ENCODE results near the gene PDE4A.
"Not testable (repeated sequence)": the region's sequence is repeated elsewhere in the genome, so short reads cannot be mapped to it uniquely, and the experiment has no call there.

PDE4A gene

GRCh38 chr19:10424011-10424637, 3.8 kb downstream of the PDE4A start:
- peak; percentile 59 for DNase-seq (ENCODE audit: low spot score)

DNA sequence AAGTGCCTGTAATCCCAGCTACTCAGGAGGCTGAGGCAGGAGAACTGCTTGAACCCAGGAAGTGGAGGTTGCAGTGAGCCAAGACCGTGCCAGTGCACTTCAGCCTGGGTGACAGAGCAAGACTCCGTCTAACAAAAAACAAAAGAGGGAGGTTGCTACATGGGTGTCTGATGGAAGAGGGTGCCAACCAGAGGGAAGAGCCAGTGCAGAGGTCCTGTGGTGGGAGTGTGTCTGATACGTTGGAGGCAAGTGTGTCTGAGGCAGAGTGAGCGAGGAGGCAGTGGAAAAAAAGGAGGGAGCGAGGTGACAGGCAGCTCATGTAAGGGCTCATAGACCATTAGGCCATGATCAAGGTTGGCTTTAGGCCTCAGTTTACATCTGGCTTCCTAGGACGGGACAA, 6.8 kb downstream of the PDE4A start:
- DNase-seq (ENCODE audit: low spot score): no peak

GRCh38 chr19:10428996-10429381, 8.7 kb downstream of the PDE4A start:
- DNase-seq (ENCODE audit: low spot score): no peak

DNA sequence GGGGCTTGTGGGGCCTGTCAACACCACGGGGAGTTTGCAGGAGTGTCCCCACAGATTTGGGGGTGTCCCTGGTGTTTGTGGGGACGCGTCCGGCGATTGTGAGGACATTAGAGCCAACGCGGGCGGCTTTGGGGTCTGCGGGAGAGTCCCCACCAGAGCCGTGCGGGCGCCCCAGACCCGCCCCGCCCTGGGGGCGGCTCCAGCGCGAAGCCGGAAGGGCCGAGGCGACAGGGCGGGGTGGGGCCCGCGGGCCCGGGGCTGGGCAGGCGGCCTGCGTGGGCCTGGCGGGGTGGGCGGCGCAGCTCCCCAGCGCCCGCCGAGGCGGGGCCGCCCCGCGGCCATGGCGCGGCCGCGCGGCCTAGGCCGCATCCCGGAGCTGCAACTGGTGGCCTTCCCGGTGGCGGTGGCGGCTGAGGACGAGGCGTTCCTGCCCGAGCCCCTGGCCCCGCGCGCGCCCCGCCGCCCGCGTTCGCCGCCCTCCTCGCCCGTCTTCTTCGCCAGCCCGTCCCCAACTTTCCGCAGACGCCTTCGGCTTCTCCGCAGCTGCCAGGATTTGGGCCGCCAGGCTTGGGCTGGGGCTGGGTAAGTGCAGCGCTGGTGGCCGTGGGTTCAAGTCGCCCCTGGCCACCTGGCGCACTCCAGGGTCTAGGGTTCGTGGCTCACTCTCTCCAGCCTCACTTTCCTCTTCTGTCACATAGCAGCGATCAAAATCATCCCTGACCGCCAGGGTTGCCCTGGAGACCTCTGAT, 10.3 kb downstream of the PDE4A start:
- DNase-seq (ENCODE audit: low spot score): no peak

DNA sequence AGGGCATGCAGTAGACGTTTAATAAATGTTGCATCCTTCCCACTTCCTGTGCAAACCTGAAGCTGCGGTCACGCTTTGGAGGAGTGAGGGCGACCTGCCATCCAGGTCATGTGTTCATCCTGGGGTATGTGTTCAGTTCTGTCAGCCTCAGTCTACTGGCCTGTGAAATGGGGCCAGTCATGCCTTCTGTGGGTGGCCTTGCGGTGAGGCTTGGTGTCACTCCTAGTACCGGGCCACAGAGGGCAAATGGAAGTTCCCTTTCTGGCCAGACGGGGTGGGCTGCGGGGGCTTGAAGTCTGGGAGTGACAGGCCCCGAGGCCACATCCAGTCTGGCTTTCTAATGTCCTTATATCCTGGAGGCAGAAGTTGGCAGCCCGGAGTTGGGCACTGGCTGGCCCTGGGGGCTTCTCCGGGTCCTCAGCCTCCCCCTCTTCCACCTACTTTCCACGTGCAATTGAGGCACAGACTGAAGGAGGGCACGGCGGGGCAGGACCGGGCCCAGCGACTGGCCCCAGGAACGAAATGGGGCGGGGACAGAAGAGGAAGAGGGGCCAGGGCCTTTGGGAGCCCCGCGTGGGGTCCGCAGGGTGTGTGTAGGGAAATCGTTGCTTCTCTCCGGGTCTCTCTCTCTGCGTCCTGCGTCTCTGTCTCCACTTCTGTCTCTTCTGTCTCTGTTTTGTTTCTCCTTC, 11.1 kb downstream of the PDE4A start:
- peak; percentile 37 for DNase-seq (ENCODE audit: low spot score)

DNA sequence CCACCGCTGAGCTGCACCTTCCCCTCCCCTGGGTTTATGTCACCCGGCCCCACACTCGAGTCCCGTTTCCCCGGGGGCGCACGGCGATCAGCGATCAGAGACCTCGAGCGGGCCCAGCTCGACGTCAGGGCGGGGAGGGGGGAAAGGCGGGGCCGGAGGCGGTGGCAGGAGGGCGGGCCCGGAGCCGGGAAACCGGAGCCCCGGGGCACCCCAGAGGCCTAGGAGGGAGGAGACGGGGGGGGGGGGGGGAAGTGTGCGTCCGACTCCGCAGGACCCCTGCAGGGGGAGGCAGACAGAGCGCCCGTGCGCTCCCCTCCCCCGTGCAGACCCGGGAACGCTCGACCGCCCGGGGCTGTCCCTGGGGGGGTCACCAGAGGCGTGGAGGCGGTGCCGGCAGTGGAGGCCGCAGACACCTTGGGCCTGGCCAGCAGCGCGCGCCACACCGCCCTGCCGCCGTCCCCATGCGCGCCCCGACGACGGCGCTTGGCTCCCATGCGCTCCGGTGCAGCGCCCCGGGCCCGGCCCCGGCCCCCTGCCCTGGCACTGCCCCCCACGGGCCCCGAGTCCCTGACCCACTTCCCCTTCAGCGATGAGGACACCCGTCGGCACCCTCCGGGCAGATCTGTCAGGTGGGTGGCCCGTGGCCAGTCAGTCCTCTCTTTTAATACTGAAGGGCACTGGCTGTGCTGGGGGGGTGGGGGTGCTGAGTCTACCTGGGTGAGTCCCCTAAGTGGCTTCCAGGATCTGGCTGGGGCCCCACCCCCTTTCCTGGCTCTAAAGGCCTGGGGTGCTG, 11.8 kb downstream of the PDE4A start:
- peak; percentile 52 for DNase-seq (ENCODE audit: low spot score)

DNA sequence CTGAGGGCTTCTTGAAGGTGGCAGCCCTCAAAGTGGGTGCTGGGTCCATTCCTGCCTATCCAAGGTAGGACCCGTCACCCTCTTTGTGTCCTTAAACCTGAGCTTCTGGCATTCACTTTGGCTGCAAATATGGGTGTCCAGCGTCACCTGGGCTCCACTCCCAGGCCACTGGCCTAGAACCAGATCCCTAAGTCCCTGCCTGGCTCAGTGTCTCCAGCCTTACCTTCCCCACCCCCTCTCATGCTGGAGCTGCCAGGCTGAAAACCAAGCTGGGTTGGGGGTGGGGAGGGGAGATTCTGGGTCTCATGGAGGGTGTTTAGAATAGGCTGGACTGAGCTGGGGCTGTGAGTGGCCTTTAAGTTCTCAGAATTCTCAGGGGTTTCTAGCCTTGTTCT, 12.4 kb downstream of the PDE4A start:
- DNase-seq (ENCODE audit: low spot score): no peak

DNA sequence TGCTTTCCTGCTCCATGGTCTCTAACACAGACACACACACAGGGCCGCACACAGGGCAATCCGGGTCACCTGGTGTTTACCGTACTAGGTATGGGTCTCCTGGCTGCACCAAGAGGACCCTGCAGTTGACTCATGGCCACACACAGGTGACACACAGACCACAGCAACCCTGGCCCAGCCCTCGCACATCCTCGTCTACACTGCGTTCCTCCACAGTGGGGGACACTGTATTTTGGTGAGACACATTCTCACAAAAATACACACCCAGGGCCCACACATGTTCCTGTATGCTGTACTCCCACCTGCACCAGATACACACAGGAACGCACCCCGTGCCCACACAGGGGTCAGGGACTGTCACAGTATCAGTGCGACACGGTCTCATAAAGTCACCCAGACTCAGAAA, 12.8 kb downstream of the PDE4A start:
- no peak for DNase-seq (ENCODE audit: low spot score)

DNA sequence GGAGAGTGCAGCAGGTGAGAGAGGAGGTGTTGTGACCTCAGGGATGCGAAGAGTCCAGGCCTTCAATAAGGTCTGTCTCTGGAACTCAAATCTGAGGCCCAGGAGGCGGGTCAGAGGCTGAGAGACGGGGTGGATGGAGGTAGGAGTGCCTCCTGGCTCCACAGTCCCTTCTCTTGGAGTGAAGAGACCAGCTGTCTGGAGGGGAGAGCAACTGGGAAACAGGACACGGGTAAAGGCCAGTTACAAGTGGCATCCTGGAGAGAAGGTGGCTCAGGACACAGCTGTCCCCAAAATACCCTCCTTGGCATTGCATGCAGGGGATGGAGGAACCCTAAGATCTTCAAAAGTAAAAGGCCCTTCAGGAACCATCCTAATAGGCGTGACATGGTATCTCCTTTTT, 19.2 kb downstream of the PDE4A start:
- DNase-seq (ENCODE audit: low spot score): no peak

DNA sequence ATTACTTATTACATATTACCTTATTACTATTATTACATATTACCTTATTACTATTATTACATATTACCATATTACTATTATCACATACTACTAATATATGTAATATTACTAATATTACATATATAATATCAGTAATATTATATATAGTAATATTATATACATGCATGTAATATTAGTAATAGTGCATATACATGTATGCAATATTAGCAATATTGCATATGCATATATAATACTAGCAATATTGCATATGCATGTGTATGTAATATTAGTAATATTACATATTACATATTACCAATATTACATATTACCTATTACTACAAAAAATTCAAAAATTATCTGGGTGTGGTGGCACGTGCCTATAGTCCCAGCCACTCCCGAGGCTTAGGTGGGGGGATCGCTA, 22.4 kb downstream of the PDE4A start:
- no peak for DNase-seq (ENCODE audit: low spot score)

DNA sequence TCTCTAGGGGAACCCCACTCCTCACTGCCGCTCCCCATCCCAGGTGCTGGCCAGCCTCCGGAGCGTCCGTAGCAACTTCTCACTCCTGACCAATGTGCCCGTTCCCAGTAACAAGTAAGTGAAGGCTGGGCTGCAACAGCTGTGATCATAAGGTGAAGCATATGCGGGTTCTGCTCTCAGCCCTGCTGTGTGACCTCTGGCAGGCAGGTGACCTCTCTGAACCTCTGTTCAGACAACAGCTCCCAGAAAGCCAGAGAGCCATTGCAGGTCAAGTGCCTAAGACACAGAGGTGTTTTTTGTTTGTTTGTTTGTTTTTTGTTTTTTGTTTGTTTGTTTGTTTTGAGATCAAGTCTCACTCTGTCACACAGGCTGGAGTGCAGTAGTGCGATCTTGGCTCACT, 28.7 kb downstream of the PDE4A start:
- no peak for DNase-seq (ENCODE audit: low spot score)

- DNase-seq (ENCODE audit: low spot score): no peak
Observed at GRCh38 chr19:10450191-10450852, 30.0 kb downstream of the PDE4A start.

- no peak for DNase-seq (ENCODE audit: low spot score)
Observed at GRCh38 chr19:10450853-10451609, 30.7 kb downstream of the PDE4A start.

DNA sequence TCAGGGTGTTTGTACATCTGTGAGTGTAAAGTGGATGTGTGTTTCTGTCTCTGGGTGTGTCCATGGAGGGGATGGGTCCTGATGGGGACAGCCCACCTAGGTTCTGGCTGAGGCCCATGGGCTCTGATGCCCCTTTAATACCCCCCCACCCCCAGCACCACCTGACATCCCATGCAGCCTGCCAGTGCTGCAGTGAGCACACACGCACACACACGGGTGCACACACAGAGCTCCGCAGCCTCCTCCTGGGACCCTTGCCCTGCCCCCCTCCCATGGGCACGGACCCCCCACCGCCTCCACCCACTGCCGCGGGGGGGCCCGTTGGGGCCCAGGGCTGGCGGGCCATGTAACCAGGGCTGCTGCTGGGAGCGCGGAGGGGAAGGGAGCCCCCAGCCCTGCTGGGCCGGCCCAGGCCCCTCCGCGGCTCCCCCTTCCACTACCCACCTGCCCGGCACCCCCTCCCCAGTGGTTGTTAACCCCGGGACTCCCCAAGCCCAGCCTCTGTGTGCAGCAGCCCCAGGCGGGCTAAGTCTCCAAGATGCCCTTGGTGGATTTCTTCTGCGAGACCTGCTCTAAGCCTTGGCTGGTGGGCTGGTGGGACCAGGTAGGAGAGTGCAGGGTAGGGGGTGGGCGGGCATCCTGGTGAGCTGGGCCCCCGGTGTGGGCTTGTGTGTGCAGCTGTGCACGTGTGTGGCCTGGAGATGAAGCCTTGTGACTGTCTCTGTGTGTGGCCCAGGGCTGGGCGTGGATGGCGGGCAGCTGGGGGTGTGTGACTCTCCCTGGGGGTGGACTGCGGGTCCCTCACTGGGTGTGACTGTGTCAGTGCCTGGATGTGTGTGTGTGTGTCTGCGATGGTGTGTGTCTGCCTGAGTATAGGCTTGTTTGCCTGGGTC, 32.6 kb downstream of the PDE4A start:
- no peak for DNase-seq (ENCODE audit: low spot score)

- no peak for DNase-seq (ENCODE audit: low spot score)
Observed at GRCh38 chr19:10453852-10454251, 33.5 kb downstream of the PDE4A start.

GRCh38 chr19:10454267-10454666, 33.9 kb downstream of the PDE4A start:
- DNase-seq (ENCODE audit: low spot score): no peak

- not testable (repeated sequence) for DNase-seq (ENCODE audit: low spot score)
Observed at GRCh38 chr19:10458733-10459132, 38.4 kb downstream of the PDE4A start.

DNA sequence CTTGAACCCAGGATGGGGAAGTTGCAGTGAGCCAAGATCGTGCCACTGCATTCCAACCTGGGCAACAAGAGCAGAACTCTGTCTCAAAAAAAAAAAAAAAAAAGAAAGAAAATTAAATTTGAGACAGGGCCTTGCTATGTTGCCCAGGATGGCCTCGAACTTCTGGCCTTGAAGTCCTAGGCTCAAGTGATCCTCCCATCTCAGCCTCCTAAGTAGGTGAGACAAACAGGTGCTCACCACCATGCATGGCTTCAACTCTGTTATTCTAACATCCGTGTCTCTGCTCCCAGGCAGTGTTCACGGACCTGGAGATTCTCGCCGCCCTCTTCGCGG, 40.3 kb downstream of the PDE4A start:
- no peak for DNase-seq (ENCODE audit: low spot score)

- DNase-seq (ENCODE audit: low spot score): peak; percentile 82
Observed at GRCh38 chr19:10461047-10461949, 41.0 kb downstream of the PDE4A start.
